Neuronal stem cell (in vitro differentiated cells): ENCODE results near the gene TNS1.

Experiments used
- DNase-seq: peaks from one replicate; pipeline ENCODE4 v3.0.0-alpha.2; 2013; ENCODE audit warnings: low spot score
- H2AFZ ChIP-seq: one replicate; pipeline ENCODE4 v1.6.1; 2013; ENCODE audit warnings: mild to moderate bottlenecking, low read length, inconsistent platforms
- H2AK5ac ChIP-seq: 2 replicates; pipeline ENCODE4 v1.6.1; 2013; ENCODE audit warnings: low read depth, mild to moderate bottlenecking, inconsistent platforms, low read length, moderate library complexity, mixed read lengths
- H2BK120ac ChIP-seq: 2 replicates; pipeline ENCODE4 v1.6.1; 2013; ENCODE audit warnings: low read depth, mild to moderate bottlenecking, inconsistent platforms, low read length, moderate library complexity, mixed read lengths
- H2BK12ac ChIP-seq: one replicate; pipeline ENCODE4 v1.6.1; 2013; ENCODE audit warnings: low read length, inconsistent platforms
- H2BK15ac ChIP-seq: 2 replicates; pipeline ENCODE4 v1.6.1; 2013; ENCODE audit warnings: mild to moderate bottlenecking, low read length, inconsistent platforms, mixed read lengths
- H2BK5ac ChIP-seq: one replicate; pipeline ENCODE4 v1.6.1; 2013; ENCODE audit warnings: inconsistent platforms, mild to moderate bottlenecking, low read length, moderate library complexity
- H3K14ac ChIP-seq: one replicate; pipeline ENCODE4 v1.6.1; 2013; ENCODE audit warnings: low read length, inconsistent platforms
- H3K18ac ChIP-seq: 2 replicates; pipeline ENCODE4 v1.6.1; 2013; ENCODE audit warnings: low read length, inconsistent platforms
- H3K23ac ChIP-seq: 2 replicates; pipeline ENCODE4 v1.6.1; 2013; ENCODE audit warnings: low read depth, mild to moderate bottlenecking, mixed read lengths, low read length, inconsistent platforms; ENCODE audit not compliant: poor library complexity
- H3K27ac ChIP-seq: replicated peaks from 3 replicates; pipeline ENCODE4 v1.5.1; 2013; ENCODE audit warnings: low read length, inconsistent platforms
- H3K27me3 ChIP-seq, 3 experiments: 2 replicates each; pipeline ENCODE4 v1.6.1; 2013; ENCODE audit warnings: low read length in 3 of 3, mild to moderate bottlenecking in 2 of 3, inconsistent platforms in 1 of 3, low read depth in 1 of 3, mixed read lengths in 1 of 3, moderate library complexity in 1 of 3; ENCODE audit not compliant: control insufficient read depth in 3 of 3, insufficient read depth in 3 of 3
- H3K36me3 ChIP-seq, 2 donors: replicated peaks in 1 of 2; 2 replicates each; pipeline ENCODE4 v1.6.1; 2013; ENCODE audit warnings: low read length in 2 of 2; ENCODE audit not compliant: control insufficient read depth in 2 of 2, insufficient read depth in 2 of 2
- H3K4ac ChIP-seq: 2 replicates; pipeline ENCODE4 v1.6.1; 2013; ENCODE audit warnings: inconsistent platforms, mild to moderate bottlenecking, low read length, moderate library complexity
- H3K4me1 ChIP-seq, 2 donors: 1 replicate in 1 of 2; 2 replicates in 1 of 2; pipeline ENCODE4 v1.6.1; 2013; ENCODE audit warnings: low read length in 2 of 2, low read depth in 1 of 2; ENCODE audit not compliant: control insufficient read depth in 2 of 2, insufficient read depth in 1 of 2
- H3K4me2 ChIP-seq: one replicate; pipeline ENCODE4 v1.6.1; 2013; ENCODE audit warnings: mild to moderate bottlenecking, low read length, inconsistent platforms; ENCODE audit not compliant: insufficient read depth, poor library complexity, severe bottlenecking
- H3K4me3 ChIP-seq, 2 donors: 2 replicates each; pipeline ENCODE4 v1.5.1; 2013; ENCODE audit warnings: low read length in 2 of 2, mild to moderate bottlenecking in 2 of 2, inconsistent platforms in 1 of 2, moderate library complexity in 1 of 2
- H3K79me1 ChIP-seq: one replicate; pipeline ENCODE4 v1.6.1; 2013; ENCODE audit warnings: low read depth, mild to moderate bottlenecking, inconsistent platforms, low read length, moderate library complexity
- H3K9ac ChIP-seq: one replicate; pipeline ENCODE4 v1.6.1; 2013; ENCODE audit warnings: mild to moderate bottlenecking, low read depth, low read length, inconsistent platforms; ENCODE audit not compliant: poor library complexity
- H3K9me3 ChIP-seq, 2 donors: replicated peaks in 1 of 2; 2 replicates each; pipeline versions ENCODE3 to v1.6.1; 2013; ENCODE audit warnings: low read length in 2 of 2, mild to moderate bottlenecking in 2 of 2, inconsistent platforms in 1 of 2, low read depth in 1 of 2, mixed read lengths in 1 of 2, moderate library complexity in 1 of 2; ENCODE audit not compliant: control insufficient read depth in 2 of 2, insufficient read depth in 1 of 2
- H4K8ac ChIP-seq: one replicate; pipeline ENCODE4 v1.6.1; 2013; ENCODE audit warnings: low read depth, mild to moderate bottlenecking, inconsistent platforms, low read length, moderate library complexity
- H4K91ac ChIP-seq: one replicate; pipeline ENCODE4 v1.6.1; 2013; ENCODE audit warnings: low read length, low read depth, mild to moderate bottlenecking, inconsistent platforms; ENCODE audit not compliant: poor library complexity
- WGBS, 2 donors: extraction: QIAGEN DNeasy Blood & Tissue Kit; methylation state at CpG; one replicate each; pipeline ENCODE4 v1.1.7; 2013; ENCODE audit warnings: missing lambda C conversion rate in 2 of 2, mixed read lengths in 1 of 2; ENCODE audit not compliant: insufficient read length in 2 of 2, insufficient replicate concordance in 1 of 2; ENCODE audit errors: extremely low coverage in 2 of 2; 5-methylcytosine and 5-hydroxymethylcytosine counted together

Gene TNS1

DNA sequence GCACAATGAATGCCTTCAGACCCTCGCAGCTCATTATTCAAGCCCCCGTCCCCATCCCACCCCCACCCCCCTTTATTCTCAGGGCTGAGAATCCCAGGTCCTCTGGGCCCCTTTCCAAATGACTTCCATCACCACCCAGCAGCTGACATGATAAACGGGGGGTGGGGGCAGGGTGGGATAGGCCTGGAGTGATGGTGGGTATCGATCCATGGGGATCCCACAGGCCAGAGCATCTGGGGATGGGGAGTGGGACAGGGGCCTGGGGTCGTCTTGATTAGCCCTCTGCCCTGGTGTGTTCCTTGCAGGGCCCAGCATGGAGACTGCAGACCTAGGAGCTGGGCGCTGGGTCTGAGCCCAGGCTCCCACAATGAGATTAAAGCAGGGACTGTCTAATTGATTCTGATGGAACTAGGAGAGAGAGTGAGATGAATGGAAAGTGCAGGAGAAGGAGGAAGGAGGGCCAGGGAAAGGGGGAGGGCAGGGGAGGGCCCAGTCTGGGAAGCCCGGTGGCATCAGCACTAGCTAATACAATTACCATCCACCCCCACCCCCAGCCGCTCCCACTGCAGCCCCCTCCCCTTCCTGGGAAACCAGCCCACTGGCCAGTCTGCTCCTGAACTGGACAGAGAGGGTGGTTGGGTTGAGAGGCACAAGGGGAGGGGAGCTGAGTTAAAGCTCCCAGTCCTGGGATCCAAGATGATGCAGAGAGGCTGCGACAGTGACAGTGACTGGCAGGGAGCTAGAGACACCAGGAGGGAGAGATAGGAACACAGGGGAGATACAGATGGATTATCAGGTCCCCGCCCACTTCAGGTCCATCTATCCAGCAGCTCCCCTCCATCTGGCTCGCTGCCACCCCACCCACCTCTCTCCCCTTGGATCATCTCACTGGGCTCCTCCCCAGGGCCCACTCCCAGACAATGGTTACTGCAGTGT lies 13.1 kb upstream of the TNS1 start:
- H3K79me1 ChIP-seq, result no peaks in the 10 kb centered on the region
- no peaks in the 10 kb centered on the region for H3K36me3 ChIP-seq
- H3K27ac ChIP-seq, result peak overlapping the region; percentile 66
- H3K18ac ChIP-seq, result peak overlapping the region; percentile 58
- H3K4me3 ChIP-seq, result no peak overlapping the region
- WGBS, 2 donors, result no CpG with 5 or more reads among the region's 11 CpGs
- no peak overlapping the region for H4K8ac ChIP-seq
- no peak overlapping the region for H2BK120ac ChIP-seq
- peak overlapping the region; percentile 73 for H2AK5ac ChIP-seq
- H2AFZ ChIP-seq, result peak overlapping the region; percentile 16
- peaks cover 0 to 44% (median 8%) of the 10 kb centered on the region in 3 experiments for H3K27me3 ChIP-seq
- no peak overlapping the region for H2BK15ac ChIP-seq
- H3K23ac ChIP-seq, result no peak overlapping the region
- H2BK12ac ChIP-seq, result peak overlapping the region; percentile 5
- H3K4me2 ChIP-seq, result peak overlapping the region; percentile 35
- no peak overlapping the region for H3K4ac ChIP-seq
- peak overlapping the region; percentile 8 for H3K9ac ChIP-seq
- no peaks in the 10 kb centered on the region for H3K9me3 ChIP-seq
- H4K91ac ChIP-seq, result no peak overlapping the region
- no peak overlapping the region for H2BK5ac ChIP-seq
- H3K4me1 ChIP-seq, result peaks cover 2 to 22% of the 10 kb centered on the region in 2 donors
- DNase-seq, result no peak
- no peak overlapping the region for H3K14ac ChIP-seq

- H3K27me3 ChIP-seq, result peaks cover 0 to 45% (median 15%) of the 10 kb centered on the region in 3 experiments
- no peak overlapping the region for H2BK5ac ChIP-seq
- WGBS, 2 donors, result no CpG with 5 or more reads among the region's 4 CpGs
- no peak overlapping the region for H2BK120ac ChIP-seq
- H3K23ac ChIP-seq, result no peak overlapping the region
- no peak overlapping the region for H3K9ac ChIP-seq
- no peak overlapping the region for H3K14ac ChIP-seq
- no peak overlapping the region for H2BK12ac ChIP-seq
- H4K8ac ChIP-seq, result no peak overlapping the region
- H3K4me2 ChIP-seq, result no peak overlapping the region
- no peak for DNase-seq
- peak overlapping the region; percentile 69 for H3K18ac ChIP-seq
- peaks cover 2 to 25% of the 10 kb centered on the region in 2 donors for H3K4me1 ChIP-seq
- no peak overlapping the region for H3K27ac ChIP-seq
- peak overlapping the region; percentile 16 for H2AFZ ChIP-seq
- H4K91ac ChIP-seq, result no peak overlapping the region
- peak overlapping the region; percentile 42 for H2AK5ac ChIP-seq
- no peaks in the 10 kb centered on the region for H3K9me3 ChIP-seq
- no peaks in the 10 kb centered on the region for H3K36me3 ChIP-seq
- H3K4ac ChIP-seq, result no peak overlapping the region
- H3K79me1 ChIP-seq, result no peaks in the 10 kb centered on the region
- peak overlapping the region; percentile 38 for H2BK15ac ChIP-seq
- H3K4me3 ChIP-seq, result no peak overlapping the region
Observed at GRCh38 chr2:218014706-218015585, 12.2 kb upstream of the TNS1 start.

DNA sequence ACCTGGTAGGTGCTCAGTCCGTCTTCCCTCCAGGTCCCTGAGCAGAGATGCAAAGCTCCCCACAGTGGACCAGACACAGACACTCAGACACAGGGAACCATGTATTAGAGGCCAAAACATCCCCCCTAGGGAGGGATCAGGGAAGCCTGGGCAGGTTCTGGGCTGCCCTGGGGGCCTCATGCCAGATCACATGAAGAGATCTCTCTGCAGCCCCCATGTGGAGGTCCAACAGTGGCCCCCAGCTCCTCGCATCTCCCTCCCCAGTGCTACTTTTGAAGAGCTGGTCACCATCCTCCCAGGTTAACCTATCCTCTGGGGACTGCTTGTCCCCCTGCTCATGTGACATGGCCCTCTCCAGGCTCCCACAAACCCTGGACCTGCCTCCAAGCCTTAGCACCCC lies 10.5 kb upstream of the TNS1 start:
- peaks cover 3 to 28% of the 10 kb centered on the region in 2 donors for H3K4me1 ChIP-seq
- no peak overlapping the region for H2AFZ ChIP-seq
- H3K9ac ChIP-seq, result no peak overlapping the region
- peak overlapping the region; percentile 88 for H2AK5ac ChIP-seq
- H3K18ac ChIP-seq, result no peak overlapping the region
- no peaks in the 10 kb centered on the region for H3K79me1 ChIP-seq
- H2BK5ac ChIP-seq, result no peak overlapping the region
- H3K27ac ChIP-seq, result no peak overlapping the region
- H3K9me3 ChIP-seq, result no peaks in the 10 kb centered on the region
- H2BK15ac ChIP-seq, result peak overlapping the region; percentile 38
- H3K23ac ChIP-seq, result no peak overlapping the region
- H2BK120ac ChIP-seq, result no peak overlapping the region
- no peak overlapping the region for H3K4me3 ChIP-seq
- no peak overlapping the region for H3K4me2 ChIP-seq
- H2BK12ac ChIP-seq, result peak overlapping the region; percentile 87
- peaks cover 0 to 55% (median 29%) of the 10 kb centered on the region in 3 experiments for H3K27me3 ChIP-seq
- DNase-seq, result no peak
- H3K4ac ChIP-seq, result peak overlapping the region; percentile 23
- no peak overlapping the region for H4K91ac ChIP-seq
- no peaks in the 10 kb centered on the region for H3K36me3 ChIP-seq
- no peak overlapping the region for H3K14ac ChIP-seq
- no CpG with 5 or more reads among the region's 2 CpGs for WGBS, 2 donors
- no peak overlapping the region for H4K8ac ChIP-seq
